AG04450 (cell line): ENCODE results near the gene TFPI2. TPM values are rescaled to one million over a fixed set of nuclear protein-coding genes. Genes with fewer than 3 reads are reported as not detected.
A peak's percentile ranks its signal among the peaks of the same experiment; 100 is the strongest.
"Not testable (repeated sequence)": the region's sequence is repeated elsewhere in the genome, so short reads cannot be mapped to it uniquely, and the experiment has no call there.

Experiments
- CTCF ChIA-PET: fragments of 300-600, 350-600 bp; formaldehyde crosslinking; extraction: SDS; loops from one replicate; lab custom pipeline; 2022; ENCODE audit warnings: antibody characterized with exemption, inconsistent platforms; lab: Charles Lee
- POLR2A ChIA-PET: fragments of 350-600 bp; formaldehyde crosslinking; extraction: SDS; loops from one replicate; lab custom pipeline; 2021; ENCODE audit warnings: antibody characterized with exemption, inconsistent platforms; lab: Yijun Ruan, JAX
- DNase-seq: peaks from one replicate; pipeline ENCODE4 v3.0.0-alpha.2; 2011; ENCODE audit warnings: low read depth, low spot score
- H3K27ac ChIP-seq: one replicate; pipeline ENCODE4 v1.5.1; 2012; ENCODE audit warnings: low read depth, low read length, control low read depth
- H3K27me3 ChIP-seq: one replicate; pipeline ENCODE4 v1.6.0; 2012; ENCODE audit warnings: low read length; ENCODE audit not compliant: control insufficient read depth, insufficient read depth
- H3K4me3 ChIP-seq: 2 replicates; pipeline ENCODE4 v1.5.1; 2011; ENCODE audit warnings: mild to moderate bottlenecking, low read depth, low read length, control low read depth
- H3K9me3 ChIP-seq: 2 replicates; pipeline ENCODE4 v1.5.1; 2012; ENCODE audit warnings: low read length; ENCODE audit not compliant: control insufficient read depth, insufficient read depth
- polyA plus RNA-seq: library from polyadenylated mRNA; depleted of rRNA; stranded (reverse); fragments of >200 nt; gene quantifications from 2 replicates; pipeline ENCODE4 v1.2.3, GENCODE V29; 2011
- TF ChIP-seq, protein P1 (sequence below): IDR thresholded peaks from 2 replicates; pipeline ENCODE4 v1.5.1; 2011; ENCODE audit warnings: low read depth, low read length, control low read depth, inconsistent platforms

Gene TFPI2
- polyA plus RNA-seq, 1 experiment = 31.0 TPM

DNA sequence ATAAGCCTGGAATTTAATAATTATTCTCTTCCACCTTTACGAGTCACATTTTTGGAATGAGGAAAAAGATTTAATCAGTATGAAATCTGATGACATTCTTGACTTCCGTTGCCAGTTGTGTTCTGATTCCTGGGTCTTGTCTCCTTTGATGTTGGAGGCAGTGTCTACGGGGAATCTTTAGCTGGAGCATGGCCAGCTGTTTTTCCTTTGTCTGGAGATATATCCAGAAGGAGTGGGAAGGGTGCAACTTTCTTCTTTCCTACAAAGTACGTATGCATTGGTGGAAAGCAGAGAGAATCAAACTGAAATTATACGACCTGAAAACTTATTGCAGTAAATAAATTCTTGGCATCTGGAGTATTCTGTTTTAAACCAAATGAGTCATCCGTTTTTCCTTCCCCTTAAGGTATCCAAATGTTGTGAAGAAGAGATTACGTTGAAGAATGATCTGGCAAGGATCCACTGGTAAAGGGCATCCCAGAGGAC is 24.1 kb upstream of the TFPI2 start:
- ChIA-PET POLR2A (interaction anchor here (0.7 kb wide), 1 partner anchor 107 kb away, joined by 3 read pairs; no protein-coding TSS in a partner anchor), CTCF (interaction anchor here (0.6 to 2.6 kb wide), 3 partner anchors 12 to 522 kb away, joined by 3 to 12 read pairs (median 4); no protein-coding TSS in a partner anchor)
- Histone ChIP-seq H3K9me3 (no peaks in the 10 kb centered on the region), H3K27ac (no peak overlapping the region), H3K27me3 (no peaks in the 10 kb centered on the region), H3K4me3 (no peak overlapping the region)
- peak; percentile 23 for DNase-seq
- TF ChIP-seq, protein P1, sequence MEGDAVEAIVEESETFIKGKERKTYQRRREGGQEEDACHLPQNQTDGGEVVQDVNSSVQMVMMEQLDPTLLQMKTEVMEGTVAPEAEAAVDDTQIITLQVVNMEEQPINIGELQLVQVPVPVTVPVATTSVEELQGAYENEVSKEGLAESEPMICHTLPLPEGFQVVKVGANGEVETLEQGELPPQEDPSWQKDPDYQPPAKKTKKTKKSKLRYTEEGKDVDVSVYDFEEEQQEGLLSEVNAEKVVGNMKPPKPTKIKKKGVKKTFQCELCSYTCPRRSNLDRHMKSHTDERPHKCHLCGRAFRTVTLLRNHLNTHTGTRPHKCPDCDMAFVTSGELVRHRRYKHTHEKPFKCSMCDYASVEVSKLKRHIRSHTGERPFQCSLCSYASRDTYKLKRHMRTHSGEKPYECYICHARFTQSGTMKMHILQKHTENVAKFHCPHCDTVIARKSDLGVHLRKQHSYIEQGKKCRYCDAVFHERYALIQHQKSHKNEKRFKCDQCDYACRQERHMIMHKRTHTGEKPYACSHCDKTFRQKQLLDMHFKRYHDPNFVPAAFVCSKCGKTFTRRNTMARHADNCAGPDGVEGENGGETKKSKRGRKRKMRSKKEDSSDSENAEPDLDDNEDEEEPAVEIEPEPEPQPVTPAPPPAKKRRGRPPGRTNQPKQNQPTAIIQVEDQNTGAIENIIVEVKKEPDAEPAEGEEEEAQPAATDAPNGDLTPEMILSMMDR = no peak

DNA sequence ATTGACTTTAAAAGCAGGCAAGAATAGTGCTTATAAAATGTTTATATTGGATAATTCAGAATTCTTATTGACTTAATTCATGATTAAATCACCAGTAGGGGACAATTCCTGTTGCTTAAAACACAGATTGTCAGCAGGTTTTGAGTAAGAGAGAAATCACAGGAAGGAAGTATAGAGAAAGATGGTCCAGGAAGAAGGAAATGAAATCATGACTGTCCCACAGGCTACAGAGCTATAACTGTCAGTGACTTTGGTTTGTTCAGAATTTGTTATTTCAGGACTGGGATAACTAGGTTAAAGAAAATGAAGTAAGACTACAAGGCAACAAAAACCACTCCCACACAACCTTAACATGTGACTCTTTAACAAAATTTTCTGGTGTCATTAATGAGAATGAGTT is 22.6 kb upstream of the TFPI2 start:
- no peak overlapping the region for H3K27ac ChIP-seq
- ChIA-PET CTCF (interaction anchor here (0.7 to 2.6 kb wide), 2 partner anchors 10 to 35 kb away, joined by 3 to 12 read pairs; no protein-coding TSS in a partner anchor), POLR2A (no interaction called here)
- DNase-seq = no peak
- H3K4me3 ChIP-seq = no peak overlapping the region
- H3K27me3 ChIP-seq = no peaks in the 10 kb centered on the region
- H3K9me3 ChIP-seq = no peaks in the 10 kb centered on the region
- TF ChIP-seq, protein P1 = no peak

DNA sequence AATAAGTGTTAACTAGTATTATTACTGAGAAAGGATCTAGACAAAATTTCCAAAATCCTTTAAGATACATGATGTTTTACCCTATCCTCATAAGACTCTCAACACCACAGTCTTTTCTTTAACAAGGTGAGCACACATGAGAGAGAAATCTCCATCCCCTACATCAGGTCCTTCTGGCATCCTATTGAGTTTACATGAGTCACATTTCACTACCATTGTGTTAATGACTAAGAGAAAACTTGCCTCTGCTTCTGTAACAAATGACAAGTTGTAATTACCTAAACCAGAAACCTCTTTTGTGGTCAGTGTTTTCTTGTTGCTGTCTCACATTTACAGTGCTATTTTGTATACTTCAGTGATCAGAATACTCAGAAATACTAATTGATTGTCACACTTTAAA is 21.1 kb upstream of the TFPI2 start:
- H3K4me3 ChIP-seq, DNase-seq, POLR2A ChIA-PET, H3K27ac ChIP-seq, H3K27me3 ChIP-seq, H3K9me3 ChIP-seq: not testable (repeated sequence)
- CTCF ChIA-PET = interaction anchor here (1.8 kb wide), 1 partner anchor 10 kb away, joined by 5 read pairs; no protein-coding TSS in a partner anchor

DNA sequence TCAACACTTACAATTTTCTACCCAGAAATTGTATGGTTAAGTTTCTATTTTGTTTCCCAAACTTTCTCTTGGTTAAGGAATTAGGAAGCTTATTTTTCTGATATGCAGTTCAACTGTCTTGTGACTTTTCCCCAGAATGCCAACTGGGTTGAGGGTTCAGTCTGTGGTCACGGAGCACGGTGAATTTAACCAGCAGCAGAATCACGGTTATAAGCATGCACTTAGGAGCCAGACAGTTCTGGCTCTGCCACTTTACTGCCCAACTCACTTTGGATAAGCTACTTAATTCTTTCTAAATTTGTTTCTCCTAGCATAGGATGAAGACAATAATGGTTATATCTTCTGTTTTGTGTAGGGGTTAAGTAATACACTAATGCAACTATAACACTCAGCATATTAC is 20.7 kb upstream of the TFPI2 start:
- H3K9me3 ChIP-seq, DNase-seq, H3K27ac ChIP-seq, H3K27me3 ChIP-seq, H3K4me3 ChIP-seq: not testable (repeated sequence)
- ChIA-PET POLR2A (interaction anchor here (0.6 kb wide), 1 partner anchor 175 kb away, joined by 4 read pairs; no protein-coding TSS in a partner anchor), CTCF (interaction anchor here (0.9 to 1.8 kb wide), 2 partner anchors 10 to 377 kb away, joined by 3 to 5 read pairs; no protein-coding TSS in a partner anchor)

DNA sequence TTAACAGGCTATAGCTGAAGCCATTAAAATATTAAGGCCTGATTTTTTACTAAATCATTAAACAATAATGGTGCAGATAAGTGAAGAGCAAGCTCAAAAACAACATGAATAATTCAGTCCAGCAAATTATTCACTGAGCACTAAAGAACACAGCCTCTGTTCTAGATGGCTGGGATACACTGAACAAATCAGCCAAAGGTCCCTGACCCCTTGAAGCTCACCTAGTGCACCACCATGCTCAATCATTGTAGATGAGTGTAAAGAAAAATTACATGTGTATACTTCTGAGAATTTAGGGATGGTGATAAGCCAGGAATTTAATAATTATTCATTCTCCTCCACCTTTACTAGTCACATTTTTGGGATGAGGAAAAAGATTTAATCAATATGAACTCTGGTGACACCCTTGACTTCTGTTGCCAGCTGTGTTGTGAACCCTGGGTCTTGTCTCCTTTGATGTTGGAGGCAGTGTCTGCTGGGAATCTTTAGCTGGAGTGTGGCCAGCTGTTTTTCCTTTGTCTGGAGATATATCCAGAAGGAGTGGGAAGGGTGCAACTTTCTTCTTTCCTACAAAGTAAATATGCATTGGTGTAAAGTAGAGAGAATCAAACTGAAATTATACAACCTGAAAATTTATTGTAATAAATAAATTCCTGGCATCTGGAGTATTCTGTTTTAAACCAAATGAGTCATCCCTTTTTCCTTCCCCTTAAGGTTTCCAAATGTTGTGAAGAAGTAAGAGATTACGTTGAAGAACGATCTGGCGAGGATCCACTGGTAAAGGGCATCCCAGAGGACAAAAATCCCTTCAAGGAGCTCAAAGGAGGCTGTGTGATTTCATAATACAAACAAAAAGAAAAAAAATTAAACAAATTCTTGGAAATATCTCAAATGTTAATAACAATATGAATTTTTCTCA is 19.8 kb upstream of the TFPI2 start:
- Histone ChIP-seq H3K27ac (no peak overlapping the region), H3K4me3 (no peak overlapping the region), H3K9me3 (no peaks in the 10 kb centered on the region), H3K27me3 (no peaks in the 10 kb centered on the region)
- TF ChIP-seq, protein P1 = no peak
- DNase-seq = peak; percentile 27
- CTCF ChIA-PET = interaction anchor here (0.6 to 1.8 kb wide), 6 partner anchors 8 to 378 kb away, joined by 3 to 5 read pairs (median 3); partner anchors contain the start of gene GNG11
- POLR2A ChIA-PET = interaction anchor here (0.6 to 0.7 kb wide), 2 partner anchors 71 to 176 kb away, joined by 3 to 4 read pairs; no protein-coding TSS in a partner anchor
